SK-N-SH (cell line): Measurements from ENCODE around the gene GLS. TPM values are rescaled to one million over a fixed set of nuclear protein-coding genes. Genes with fewer than 3 reads are reported as not detected.

Experiments used
- CTCF ChIA-PET: fragments of 300-600, 350-600 bp; formaldehyde crosslinking; extraction: SDS; loops from one replicate; lab custom pipeline; 2021; lab: Yijun Ruan, JAX
- POLR2A ChIA-PET: fragments of 350-600 bp; sonication (Branson Sonifier 250); formaldehyde crosslinking; extraction: SDS; loops from one replicate; lab custom pipeline; 2020; ENCODE audit warnings: antibody characterized with exemption, inconsistent platforms; lab: Yijun Ruan, JAX
- DNase-seq: peaks from one replicate; pipeline ENCODE4 v3.0.0; 2012
- H2AFZ ChIP-seq: fragments of 200-600 bp; sonication (generic); 2 replicates; pipeline ENCODE4 v1.8.1; 2016; ENCODE audit warnings: antibody characterized with exemption, mild to moderate bottlenecking, low read depth
- H3F3A ChIP-seq: fragments of 200-600 bp; sonication (generic); replicated peaks from 2 replicates; pipeline ENCODE3; 2016; ENCODE audit warnings: antibody characterized with exemption, mild to moderate bottlenecking; ENCODE audit not compliant: insufficient read depth
- H3K27ac ChIP-seq, 2 experiments: fragments of 200-500 bp in 1 of 2; fragments of 200-600 bp in 1 of 2; sonication (Bioruptor generic) in 1 of 2; sonication (generic), shearing (Covaris generic) in 1 of 2; 2 replicates each; pipeline versions ENCODE4 v1.5.1 to v1.6.1; 2014 to 2016; ENCODE audit warnings: low read depth in 2 of 2, inconsistent platforms in 1 of 2, low read length in 1 of 2, mild to moderate bottlenecking in 1 of 2, mixed read lengths in 1 of 2
- H3K27me3 ChIP-seq: fragments of 200-600 bp; sonication (generic), shearing (Covaris generic); 2 replicates; pipeline ENCODE4 v1.6.1; 2016; ENCODE audit warnings: mixed run types; ENCODE audit not compliant: insufficient read depth
- H3K36me3 ChIP-seq, 2 experiments: fragments of 200-500 bp in 1 of 2; fragments of 200-600 bp in 1 of 2; sonication (Bioruptor generic) in 1 of 2; sonication (generic) in 1 of 2; replicated peaks in 1 of 2; 2 replicates each; pipeline versions ENCODE3 to v1.5.1; 2014 to 2016; ENCODE audit warnings: low read length in 1 of 2, mild to moderate bottlenecking in 1 of 2; ENCODE audit not compliant: insufficient read depth in 2 of 2, control insufficient read depth in 1 of 2
- H3K4me1 ChIP-seq, 2 experiments: fragments of 200-500 bp in 1 of 2; fragments of 200-600 bp in 1 of 2; sonication (Bioruptor generic) in 1 of 2; sonication (generic), shearing (Covaris generic) in 1 of 2; 2 replicates each; pipeline versions ENCODE4 v1.5.1 to v1.6.1; 2014 to 2016; ENCODE audit warnings: low read depth in 1 of 2, low read length in 1 of 2, mixed run types in 1 of 2; ENCODE audit not compliant: insufficient read depth in 2 of 2, control insufficient read depth in 1 of 2
- H3K4me2 ChIP-seq: fragments of 200-600 bp; sonication (generic), shearing (Covaris generic); 2 replicates; pipeline ENCODE4 v1.6.1; 2017; ENCODE audit warnings: mixed run types
- H3K4me3 ChIP-seq, 2 experiments: fragments of 200-500 bp in 1 of 2; fragments of 200-600 bp in 1 of 2; sonication (Bioruptor generic) in 1 of 2; sonication (generic), shearing (Covaris generic) in 1 of 2; 2 replicates each; pipeline versions ENCODE4 v1.5.1 to v1.8.1; 2014 to 2016; ENCODE audit warnings: low read depth in 2 of 2, inconsistent platforms in 1 of 2, low read length in 1 of 2, mild to moderate bottlenecking in 1 of 2, mixed read lengths in 1 of 2, moderate library complexity in 1 of 2
- H3K79me2 ChIP-seq: fragments of 200-600 bp; sonication (generic); 2 replicates; pipeline ENCODE4 v1.8.1; 2017; ENCODE audit warnings: mild to moderate bottlenecking; ENCODE audit not compliant: insufficient read depth
- H3K9ac ChIP-seq: fragments of 200-600 bp; sonication (generic); 2 replicates; pipeline ENCODE4 v1.6.1; 2017; ENCODE audit warnings: mixed run types
- H3K9me2 ChIP-seq: fragments of 200-600 bp; sonication (generic); 2 replicates; pipeline ENCODE4 v1.6.1; 2017; ENCODE audit warnings: mixed run types
- H3K9me3 ChIP-seq: fragments of 200-600 bp; sonication (generic); 2 replicates; pipeline ENCODE4 v1.6.1; 2017; ENCODE audit warnings: mixed run types, mild to moderate bottlenecking, moderate library complexity
- H4K20me1 ChIP-seq: fragments of 200-600 bp; sonication (generic); 2 replicates; pipeline ENCODE4 v1.6.1; 2017; ENCODE audit warnings: mild to moderate bottlenecking, mixed run types; ENCODE audit not compliant: insufficient read depth
- EP300 ChIP-seq, 2 experiments: IDR thresholded peaks; 2 replicates each; pipeline versions ENCODE4 v1.4.0 to v1.6.1; 2012; ENCODE audit warnings: borderline replicate concordance in 1 of 2, low read depth in 1 of 2, low read length in 1 of 2
- EZH2phosphoT487 ChIP-seq: fragments of 200-600 bp; sonication (generic); IDR thresholded peaks from 2 replicates; pipeline ENCODE4 v1.6.1; 2017; ENCODE audit warnings: low read depth, mixed run types, mild to moderate bottlenecking, antibody characterized with exemption, moderate library complexity, borderline replicate concordance
- FOSL2 ChIP-seq: IDR thresholded peaks from 2 replicates; pipeline ENCODE4 v1.4.0; 2012; ENCODE audit warnings: low read depth, mild to moderate bottlenecking, moderate library complexity, borderline replicate concordance
- FOXJ3 ChIP-seq: sonication (generic); formaldehyde crosslinking; IDR thresholded peaks from 2 replicates; pipeline ENCODE4 v1.5.1; 2020; ENCODE audit warnings: mild to moderate bottlenecking, missing genetic modification reagents
- GABPA ChIP-seq: IDR thresholded peaks from 2 replicates; pipeline ENCODE4 v1.4.0; 2012; ENCODE audit warnings: low read depth, mild to moderate bottlenecking
- GATA2 ChIP-seq: sonication (generic); formaldehyde crosslinking; IDR thresholded peaks from 2 replicates; pipeline ENCODE4 v1.5.0; 2020; ENCODE audit warnings: mild to moderate bottlenecking, missing genetic modification reagents
- IRF3 ChIP-seq: fragments of 150-350 bp; IDR thresholded peaks from 2 replicates; pipeline ENCODE4 v1.6.1; 2016; ENCODE audit warnings: mild to moderate bottlenecking, low read depth, low read length
- MAX ChIP-seq: IDR thresholded peaks from 2 replicates; pipeline ENCODE4 v1.4.0; 2012; ENCODE audit warnings: low read depth
- NRF1 ChIP-seq: IDR thresholded peaks from 2 replicates; pipeline ENCODE4 v1.6.1; 2012; ENCODE audit warnings: low read depth, mild to moderate bottlenecking, low read length
- PBX3 ChIP-seq: IDR thresholded peaks from 2 replicates; pipeline ENCODE4; 2012
- POLR2AphosphoS5 ChIP-seq: IDR thresholded peaks from 2 replicates; pipeline ENCODE4 v1.6.1; 2012; ENCODE audit warnings: low read depth, low read length
- RAD21 ChIP-seq: IDR thresholded peaks from 2 replicates; pipeline ENCODE4 v1.6.1; 2012; ENCODE audit warnings: mild to moderate bottlenecking, low read length
- RCOR1 ChIP-seq: fragments of 150-350 bp; IDR thresholded peaks from 2 replicates; pipeline ENCODE4 v1.6.1; 2017; ENCODE audit warnings: antibody characterized with exemption, low read length
- REST ChIP-seq: IDR thresholded peaks from 2 replicates; pipeline ENCODE4 v1.6.1; 2012; ENCODE audit warnings: mild to moderate bottlenecking, low read depth, low read length, moderate library complexity
- RXRA ChIP-seq: IDR thresholded peaks from 2 replicates; pipeline ENCODE4 v1.4.0; 2012; ENCODE audit warnings: low read depth, mild to moderate bottlenecking, borderline replicate concordance
- USF1 ChIP-seq: IDR thresholded peaks from 2 replicates; pipeline ENCODE4 v1.4.0; 2012; ENCODE audit warnings: low read depth, borderline replicate concordance
- YY1 ChIP-seq: IDR thresholded peaks from 2 replicates; pipeline ENCODE4 v1.4.0; 2012; ENCODE audit warnings: low read depth, mild to moderate bottlenecking
- ZBTB33 ChIP-seq: IDR thresholded peaks from 2 replicates; pipeline ENCODE4 v1.4.0; 2012; ENCODE audit warnings: low read depth, borderline replicate concordance
- WGBS: methylation state at CpG from one replicate; pipeline ENCODE4 v1.1.6; 2017; ENCODE audit warnings: low lambda C conversion rate; 5-methylcytosine and 5-hydroxymethylcytosine counted together
- polyA plus RNA-seq, 3 experiments: library from polyadenylated mRNA; depleted of rRNA; stranded (reverse); fragments of >200 nt; gene quantifications; 2 replicates each; pipeline ENCODE4 v1.2.3, GENCODE V29; 2012

Gene GLS
- polyA plus RNA-seq, 1 of the 3 experiments (the other 2 are of a cell fraction) = 37.2 TPM

- peak; percentile 88 for TF ChIP-seq PBX3
- no peak for TF ChIP-seq GATA2
- no peak for TF ChIP-seq RAD21
- TF ChIP-seq IRF3 = no peak
- TF ChIP-seq USF1 = no peak
- TF ChIP-seq MAX = no peak
- TF ChIP-seq ZBTB33 = peak; percentile 66; the same call in 1 of the 2 replicates
- peak; percentile 75 for TF ChIP-seq FOSL2
- TF ChIP-seq EP300 (IDR thresholded peaks at IDR 0.05; ENCODE audit: borderline replicate concordance in 1 of 2, low read depth in 1 of 2, low read length in 1 of 2) = peak; percentile 32 to 92; a peak in 2 of 4 replicates
- peak; percentile 59; the same call in 1 of the 2 replicates for TF ChIP-seq POLR2AphosphoS5
Measured at GRCh38 chr2:190837420-190837819, 43.2 kb upstream of the GLS start (continued).

- POLR2A ChIA-PET = no interaction called here
- no peaks in the 10 kb centered on the region; the same call in 1 of the 2 replicates for H4K20me1 ChIP-seq
- H3K9me2 ChIP-seq = no peaks in the 10 kb centered on the region
- no peaks in the 10 kb centered on the region for H3K27me3 ChIP-seq
- H2AFZ ChIP-seq = no peak overlapping the region
- H3F3A ChIP-seq = peaks cover 46% of the 10 kb centered on the region
- CTCF ChIA-PET = interaction anchor here (4.2 kb wide), 1 partner anchor 13 kb away, joined by 28 read pairs; no protein-coding TSS in a partner anchor
- H3K4me1 ChIP-seq = peaks cover 2 to 47% of the 10 kb centered on the region in 2 experiments
- peak overlapping the region; percentile 89 to 93; a peak in 3 of 4 replicates for H3K27ac ChIP-seq
- WGBS = 27% methylated on average over 3 of the region's 3 CpGs
- H3K9ac ChIP-seq = peak overlapping the region; percentile 47; the same call in 1 of the 2 replicates
- no peaks in the 10 kb centered on the region for H3K36me3 ChIP-seq
- no peaks in the 10 kb centered on the region for H3K9me3 ChIP-seq
- peak overlapping the region; percentile 68 for H3K4me2 ChIP-seq
- peak overlapping the region in 1 of 2 experiments; percentile 11; a peak in 1 of 4 replicates for H3K4me3 ChIP-seq
- DNase-seq = no peak
- H3K79me2 ChIP-seq = no peaks in the 10 kb centered on the region
- TF ChIP-seq GABPA = no peak
- TF ChIP-seq REST = no peak
- no peak for TF ChIP-seq FOXJ3 (CRISPR knock-in tag)
- no peak for TF ChIP-seq IRF3
- TF ChIP-seq FOSL2 = peak; percentile 28; the same call in 1 of the 2 replicates
- TF ChIP-seq RCOR1 = no peak
- TF ChIP-seq NRF1 = no peak
- no peak for TF ChIP-seq RXRA
- peak; percentile 40 to 66; a peak in 2 of 4 replicates for TF ChIP-seq EP300 (IDR thresholded peaks at IDR 0.05; ENCODE audit: borderline replicate concordance in 1 of 2, low read depth in 1 of 2, low read length in 1 of 2)
- TF ChIP-seq YY1 = no peak
- TF ChIP-seq EZH2phosphoT487 = no peak
Measured at GRCh38 chr2:190837952-190838361, 42.7 kb upstream of the GLS start.
